Measurements from ENCODE around the gene AK4. TPM values are rescaled to one million over a fixed set of nuclear protein-coding genes. Genes with fewer than 3 reads are reported as not detected.

The AK4 gene
- total and polyA plus RNA-seq, 2 of the 8 experiments (the other 6 are each of a cell fraction or from before 2014, with no cell fraction given): 64.5 to 175 TPM

DNA sequence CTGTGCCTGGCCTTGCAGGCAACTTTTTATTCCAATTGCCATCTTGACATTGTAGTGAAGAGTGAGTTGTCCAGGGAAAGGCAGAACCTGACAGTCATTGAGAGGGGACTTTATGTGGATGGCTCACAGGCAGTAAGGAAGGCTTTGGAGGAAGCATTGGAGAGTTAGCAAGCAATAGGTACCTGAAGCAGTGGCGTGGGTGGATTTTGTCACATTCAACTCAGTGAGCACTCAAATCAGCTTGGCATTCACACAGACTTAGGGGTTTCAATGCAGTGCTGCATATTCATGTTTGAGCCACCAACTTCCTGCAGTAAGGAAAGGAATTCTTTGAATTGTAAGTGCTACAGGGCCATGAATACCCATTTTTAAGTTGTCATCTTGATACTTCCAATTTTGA lies 69.0 kb downstream of the AK4 start:
- Histone ChIP-seq H2BK12ac (ENCODE audit: low read depth, low read length) (peak overlapping the region; percentile 43; the same call in 1 of the 2 replicates), H3K23me2 (ENCODE audit: low read depth, low read length) (no peaks in the 10 kb centered on the region), H3K4me3 (ENCODE audit: extremely low read depth in 1 of 4, insufficient read depth in 2 of 4, low read depth in 3 of 4, low read length in 4 of 4) (no peak overlapping the region), H3K9ac (replicated peaks in 1 of 4; ENCODE audit: extremely low read depth in 1 of 4, low read depth in 3 of 4, low read length in 3 of 4) (no peak overlapping the region), H3K4ac (replicated peaks; ENCODE audit: insufficient read length, low read depth, low read length) (peak overlapping the region; percentile 87), H3K56ac (replicated peaks; ENCODE audit: insufficient read length, low read depth, low read length) (no peak overlapping the region), H4K20me1 (replicated peaks in 1 of 2; ENCODE audit: control insufficient read depth in 1 of 2, insufficient read depth in 2 of 2, low read length in 2 of 2) (no peaks in the 10 kb centered on the region), H2AFZ (ENCODE audit: low read length) (no peak overlapping the region), H4K5ac (ENCODE audit: insufficient read length, low read depth, low read length) (no peak overlapping the region), H3K79me1 (ENCODE audit: low read depth, low read length) (no peaks in the 10 kb centered on the region), H3K23ac (ENCODE audit: insufficient read length) (no peak overlapping the region), H3K9me3 (ENCODE audit: insufficient read depth in 2 of 2, low read depth in 1 of 2, low read length in 1 of 2) (no peaks in the 10 kb centered on the region), H3K27ac (ENCODE audit: low read depth, low read length) (no peak overlapping the region), H2BK120ac (replicated peaks; ENCODE audit: low read depth, low read length) (no peak overlapping the region), H2BK5ac (ENCODE audit: low read depth, low read length) (peak overlapping the region; percentile 54; the same call in 1 of the 2 replicates), H3K18ac (ENCODE audit: extremely low read depth, low read length) (no peak overlapping the region), H3K4me1 (replicated peaks in 1 of 4; ENCODE audit: control insufficient read depth in 3 of 4, insufficient read depth in 4 of 4, low read length in 3 of 4) (peaks cover 0 to 7% (median 3%) of the 10 kb centered on the region in 4 experiments; a peak in 3 of 7 replicates), H3K14ac (ENCODE audit: insufficient read length) (no peak overlapping the region), H2AK5ac (ENCODE audit: low read depth, low read length) (no peak overlapping the region), H3K27me3 (replicated peaks in 1 of 4; ENCODE audit: control insufficient read depth in 3 of 4, extremely low read depth in 1 of 4, insufficient read depth in 3 of 4, low read length in 3 of 4) (no peaks in the 10 kb centered on the region), H3K36me3 (ENCODE audit: control insufficient read depth in 2 of 4, insufficient read depth in 4 of 4, low read length in 3 of 4) (peaks cover 0 to 2% (median 0%) of the 10 kb centered on the region in 4 experiments; a peak in 1 of 8 replicates), H3K4me2 (ENCODE audit: insufficient read depth in 1 of 2, low read depth in 2 of 2, low read length in 2 of 2) (peak overlapping the region in 1 of 2 experiments; percentile 36; a peak in 2 of 4 replicates), H2BK20ac (ENCODE audit: low read length) (no peak overlapping the region), H2BK15ac (ENCODE audit: low read length) (no peak overlapping the region), H3K79me2 (ENCODE audit: control insufficient read depth in 1 of 2, insufficient read depth in 2 of 2, low read length in 2 of 2) (peaks cover 0 to 5% of the 10 kb centered on the region in 2 experiments; a peak in 1 of 4 replicates), H4K91ac (replicated peaks; ENCODE audit: insufficient read length, low read length) (no peak overlapping the region), H4K8ac (ENCODE audit: extremely low read depth, insufficient read depth, low read length) (no peak overlapping the region)
- TF ChIP-seq SRF (IDR thresholded peaks at IDR 0.05; ENCODE audit: low read depth, low read length) (no peak), POLR2A (IDR thresholded peaks at IDR 0.05; ENCODE audit: control extremely low read depth in 1 of 2, low read depth in 2 of 2, low read length in 2 of 2) (no peak)
- ChIA-PET CTCF (ENCODE audit: partially characterized antibody) (interaction anchor here (0.6 to 2.5 kb wide), 7 partner anchors 9 to 472 kb away, joined by 3 to 6 read pairs (median 3); no protein-coding TSS in a partner anchor), POLR2A (ENCODE audit: partially characterized antibody) (interaction anchor here (0.6 to 0.9 kb wide), 2 partner anchors 21 to 67 kb away, joined by 3 read pairs; no protein-coding TSS in a partner anchor)
- DNase-seq (ENCODE audit: low read depth in 1 of 2, low spot score in 2 of 2) (no peak), FAIRE-seq (no peak)
- WGBS, 2 experiments (ENCODE audit: extremely low coverage in 1 of 2, insufficient coverage in 1 of 2, insufficient read length in 1 of 2, insufficient replicate concordance in 2 of 2, low coverage in 1 of 2, low lambda C conversion rate in 2 of 2, missing lambda C conversion rate in 1 of 2): 74% methylated on average over 1 of the region's 1 CpG; no CpG with 5 or more reads in 1 of the 2 experiments

Measured in H1 (cell line).